ENCODE data around the gene ZCCHC3. TPM values are rescaled to one million over a fixed set of nuclear protein-coding genes. Genes with fewer than 3 reads are reported as not detected.

ZCCHC3 gene
- total and polyA plus RNA-seq, 2 donors (not counting 3 experiments of a cell fraction or from before 2014, with no cell fraction given), result 14.8 to 22.0 TPM

DNA sequence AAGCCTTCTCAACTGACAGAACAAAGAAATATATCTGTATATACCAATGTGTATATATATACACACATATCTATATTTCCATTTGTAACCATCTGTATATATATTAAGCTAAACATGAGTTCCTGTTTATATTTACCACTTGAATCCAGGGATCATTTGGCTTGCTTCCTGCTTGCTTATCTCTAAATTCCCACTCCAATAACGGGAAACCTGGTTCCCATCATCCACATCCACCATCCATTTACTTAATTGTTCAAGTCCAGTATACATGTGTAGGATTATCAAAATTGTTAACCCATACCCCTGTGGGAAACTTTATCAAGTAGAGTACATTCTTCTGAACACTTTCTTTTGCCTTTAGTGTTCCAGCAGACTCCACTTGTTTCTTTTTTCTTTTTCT is 15.5 kb downstream of the ZCCHC3 start:
- no peak overlapping the region for H3K9ac ChIP-seq (replicated peaks; ENCODE audit: extremely low read depth, insufficient read depth, low read length)
- CTCF ChIA-PET, result interaction anchor here (1.1 kb wide), 1 partner anchor 18 kb away, joined by 4 read pairs; no protein-coding TSS in a partner anchor
- no peak for FAIRE-seq
- H3K79me2 ChIP-seq (ENCODE audit: control insufficient read depth, insufficient read depth, low read length), result no peaks in the 10 kb centered on the region
- H3K27ac ChIP-seq (ENCODE audit: insufficient read depth, low read depth, low read length), result no peak overlapping the region
- POLR2A ChIA-PET, result no interaction called here
- H3K36me3 ChIP-seq (ENCODE audit: control insufficient read depth in 2 of 2, extremely low read depth in 1 of 2, insufficient read depth in 2 of 2, low read length in 2 of 2), result no peaks in the 10 kb centered on the region
- H3K27me3 ChIP-seq (ENCODE audit: control insufficient read depth in 2 of 2, insufficient read depth in 2 of 2, low read length in 2 of 2), result no peaks in the 10 kb centered on the region
- dilution Hi-C loops (cut with MboI; ENCODE audit: extremely low pct_ligation_motif_present, low sequenced_read_pairs) (no loop called here), intact Hi-C loops (cut with micrococcal nuclease) (no loop called here)
- H4K20me1 ChIP-seq (replicated peaks; ENCODE audit: control insufficient read depth, extremely low read depth, insufficient read depth, low read length), result no peaks in the 10 kb centered on the region
- no peaks in the 10 kb centered on the region for H3K9me3 ChIP-seq (replicated peaks; ENCODE audit: control insufficient read depth, insufficient read depth, low read length)
- TF ChIP-seq JUN (IDR thresholded peaks at IDR 0.05; ENCODE audit: borderline replicate concordance, insufficient read depth, insufficient read length, low read depth) (no peak), FOS (IDR thresholded peaks at IDR 0.05; ENCODE audit: borderline replicate concordance, insufficient read depth, low read length) (no peak), POLR2AphosphoS5 (IDR thresholded peaks at IDR 0.05; ENCODE audit: insufficient read depth, low read depth, low read length) (no peak), CTCF (IDR thresholded peaks at IDR 0.05; ENCODE audit: extremely low read depth in 1 of 2, insufficient read depth in 1 of 2, low read depth in 1 of 2, low read length in 2 of 2) (no peak), MYC (IDR thresholded peaks at IDR 0.05; ENCODE audit: low read depth, low read length) (no peak), POLR2A (IDR thresholded peaks at IDR 0.05; ENCODE audit: low read depth, low read length) (no peak), GATA2 (IDR thresholded peaks at IDR 0.05; ENCODE audit: insufficient read depth, insufficient read length, low read depth, low read length) (no peak), EZH2 (IDR thresholded peaks at IDR 0.05; ENCODE audit: borderline replicate concordance, low read depth, low read length, severe bottlenecking) (no peak)
- TF ChIP-seq, protein P1, sequence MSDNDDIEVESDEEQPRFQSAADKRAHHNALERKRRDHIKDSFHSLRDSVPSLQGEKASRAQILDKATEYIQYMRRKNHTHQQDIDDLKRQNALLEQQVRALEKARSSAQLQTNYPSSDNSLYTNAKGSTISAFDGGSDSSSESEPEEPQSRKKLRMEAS (IDR thresholded peaks at IDR 0.05; ENCODE audit: insufficient read depth, insufficient read length), result no peak
- DNase-seq (ENCODE audit: low read depth, low spot score), result no peak
- no TSS peak for BruUV-seq (replicated peaks)
- H3K4me2 ChIP-seq (ENCODE audit: insufficient read depth, low read length), result no peak overlapping the region
- no peak overlapping the region for H3K4me3 ChIP-seq (replicated peaks in 1 of 3; ENCODE audit: insufficient read depth in 1 of 3, low read depth in 1 of 3, low read length in 3 of 3)
- H3K9me1 ChIP-seq (replicated peaks; ENCODE audit: control insufficient read depth, extremely low read depth, insufficient read depth, low read length), result no peaks in the 10 kb centered on the region
- no peak overlapping the region for H2AFZ ChIP-seq (ENCODE audit: low read depth, low read length)
- H3K4me1 ChIP-seq (ENCODE audit: control insufficient read depth, extremely low read depth, insufficient read depth, low read length), result peaks cover 31% of the 10 kb centered on the region

Measured in endothelial cell of umbilical vein (primary cell).